ENCODE results near the gene ARHGAP19.
A peak's percentile ranks its signal among the peaks of the same experiment; 100 is the strongest.

- peak; percentile 93 for TF ChIP-seq CTCF (IDR thresholded peaks at IDR 0.05; ENCODE audit: poor library complexity, severe bottlenecking)
- no peak for TF ChIP-seq POLR2AphosphoS5 (IDR thresholded peaks at IDR 0.05)
- peak; percentile 91 for TF ChIP-seq RAD21 (conservative IDR thresholded peaks at IDR 0.05)
- peak; percentile 97 for TF ChIP-seq SMC3 (conservative IDR thresholded peaks at IDR 0.05; ENCODE audit: poor library complexity)
- no peak for TF ChIP-seq EP300 (conservative IDR thresholded peaks at IDR 0.05; ENCODE audit: poor library complexity, severe bottlenecking)
- no peak for TF ChIP-seq MXI1 (conservative IDR thresholded peaks at IDR 0.05; ENCODE audit: poor library complexity, severe bottlenecking)
Observed at GRCh38 chr10:97210543-97210960, 81.9 kb downstream of the ARHGAP19 start.

Measured in neural cell (in vitro differentiated cells).